Kidney (tissue), 14 donors: ENCODE data around the gene CALN1. TPM values are rescaled to one million over a fixed set of nuclear protein-coding genes. Genes with fewer than 3 reads are reported as not detected.

Experiments
- DNase-seq, 5 donors: peaks; one replicate each; pipeline ENCODE4 v3.0.0-alpha.2; 2013 to 2020
- FAIRE-seq: peaks from 2 replicates; lab custom pipeline; 2012; peaks lifted over from hg19 to GRCh38; lab: Jason Lieb, UNC
- H3K27ac ChIP-seq, 2 donors: one replicate each; pipeline ENCODE4 v1.7.0; 2013; ENCODE audit warnings: low read depth in 2 of 2, low read length in 2 of 2, inconsistent platforms in 1 of 2
- H3K27me3 ChIP-seq: one replicate; pipeline ENCODE4 v1.7.1; 2013; ENCODE audit warnings: low read length, inconsistent platforms; ENCODE audit not compliant: control insufficient read depth, insufficient read depth
- H3K36me3 ChIP-seq, 3 donors: one replicate each; pipeline versions ENCODE4 v1.7.0 to v1.7.1; 2013; ENCODE audit warnings: low read length in 3 of 3, control low read depth in 1 of 3, inconsistent platforms in 1 of 3; ENCODE audit not compliant: insufficient read depth in 3 of 3, control insufficient read depth in 2 of 3
- H3K4me1 ChIP-seq, 3 donors: one replicate each; pipeline versions ENCODE4 v1.7.0 to v1.7.1; 2013; ENCODE audit warnings: low read length in 3 of 3, inconsistent platforms in 1 of 3, low read depth in 1 of 3; ENCODE audit not compliant: control insufficient read depth in 2 of 3, insufficient read depth in 2 of 3
- H3K4me3 ChIP-seq, 3 donors: one replicate each; pipeline versions ENCODE4 v1.7.0 to v1.8.1; 2013; ENCODE audit warnings: low read length in 3 of 3, control low read depth in 1 of 3, inconsistent platforms in 1 of 3
- H3K9ac ChIP-seq, 3 donors: one replicate each; pipeline versions ENCODE4 v1.7.0 to v1.7.1; 2013; ENCODE audit warnings: low read length in 3 of 3, control low read depth in 1 of 3, inconsistent platforms in 1 of 3
- H3K9me3 ChIP-seq, 3 donors: one replicate each; pipeline versions ENCODE4 v1.7.0 to v1.7.1; 2013; ENCODE audit warnings: low read length in 3 of 3, control low read depth in 1 of 3, inconsistent platforms in 1 of 3; ENCODE audit not compliant: control insufficient read depth in 2 of 3, insufficient read depth in 1 of 3
- intact Hi-C: fragments of 100-400 bp; cut with DNase I; formaldehyde crosslinking; loops from one replicate; pipeline ENCODE4 v1.11.1; 2022
- polyA plus RNA-seq: library from polyadenylated mRNA; stranded (reverse); fragments of 350-450 nt; fragmentation: Illumina TruSeq; extraction: RNeasy Lipid Tissue Mini Kit (QIAGEN cat#74804); gene quantifications from one replicate; pipeline ENCODE4 v1.2.3, GENCODE V29; 2014; ENCODE audit warnings: low read depth, low replicate concordance; ENCODE audit not compliant: insufficient read depth
- total RNA-seq: library from RNA; stranded (reverse); fragmentation: NEBNext Ultra II Directional; extraction: Animal tissue kit (Norgen Biotek cat#: 25700); gene quantifications from one replicate; pipeline ENCODE4 v1.2.1, GENCODE V29; 2021
- TF ChIP-seq, protein P1 (sequence below): IDR thresholded peaks from 3 replicates; pipeline ENCODE4 v1.5.1; 2012; ENCODE audit warnings: mild to moderate bottlenecking, moderate library complexity, borderline replicate concordance; ENCODE audit not compliant: insufficient read depth; ENCODE audit errors: extremely low read depth
- donor health status: control.
- donor health status: control.
- donor health status: control.
- donor health status: control.
- donor health status: control.
- donor health status: DM: yes; HTN: yes; CAD: no.
- donor health status: Normal renal cell carcinoma (clear cell type).

The CALN1 gene
- total and polyA plus RNA-seq, 2 donors from 2014 or later, result not detected

- H3K9ac ChIP-seq, result no peak overlapping the region
- no peak overlapping the region for H3K4me3 ChIP-seq
- TF ChIP-seq, protein P1, sequence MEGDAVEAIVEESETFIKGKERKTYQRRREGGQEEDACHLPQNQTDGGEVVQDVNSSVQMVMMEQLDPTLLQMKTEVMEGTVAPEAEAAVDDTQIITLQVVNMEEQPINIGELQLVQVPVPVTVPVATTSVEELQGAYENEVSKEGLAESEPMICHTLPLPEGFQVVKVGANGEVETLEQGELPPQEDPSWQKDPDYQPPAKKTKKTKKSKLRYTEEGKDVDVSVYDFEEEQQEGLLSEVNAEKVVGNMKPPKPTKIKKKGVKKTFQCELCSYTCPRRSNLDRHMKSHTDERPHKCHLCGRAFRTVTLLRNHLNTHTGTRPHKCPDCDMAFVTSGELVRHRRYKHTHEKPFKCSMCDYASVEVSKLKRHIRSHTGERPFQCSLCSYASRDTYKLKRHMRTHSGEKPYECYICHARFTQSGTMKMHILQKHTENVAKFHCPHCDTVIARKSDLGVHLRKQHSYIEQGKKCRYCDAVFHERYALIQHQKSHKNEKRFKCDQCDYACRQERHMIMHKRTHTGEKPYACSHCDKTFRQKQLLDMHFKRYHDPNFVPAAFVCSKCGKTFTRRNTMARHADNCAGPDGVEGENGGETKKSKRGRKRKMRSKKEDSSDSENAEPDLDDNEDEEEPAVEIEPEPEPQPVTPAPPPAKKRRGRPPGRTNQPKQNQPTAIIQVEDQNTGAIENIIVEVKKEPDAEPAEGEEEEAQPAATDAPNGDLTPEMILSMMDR, result no peak
- H3K9me3 ChIP-seq, result peaks cover 0 to 5% (median 3%) of the 10 kb centered on the region in 3 donors
- FAIRE-seq (no peak), DNase-seq (peak in 2 of 5 donors; percentile 35 to 37)
- H3K27ac ChIP-seq, result no peak overlapping the region
- H3K27me3 ChIP-seq, result peaks cover 9% of the 10 kb centered on the region
- H3K36me3 ChIP-seq, result no peaks in the 10 kb centered on the region
- no peaks in the 10 kb centered on the region for H3K4me1 ChIP-seq
- intact Hi-C loops, result no loop called here
Measured at GRCh38 chr7:72336382-72336631, 75.8 kb downstream of the CALN1 start.

GRCh38 chr7:72335561-72336381 is 76.4 kb downstream of the CALN1 start:
- H3K27ac ChIP-seq, result no peak overlapping the region
- DNase-seq (peak in 4 of 5 donors; percentile 5 to 52 (median 30)), FAIRE-seq (no peak)
- peaks cover 0 to 5% (median 3%) of the 10 kb centered on the region in 3 donors for H3K9me3 ChIP-seq
- no peaks in the 10 kb centered on the region for H3K4me1 ChIP-seq
- H3K4me3 ChIP-seq, result no peak overlapping the region
- intact Hi-C loops, result no loop called here
- H3K9ac ChIP-seq, result no peak overlapping the region
- H3K27me3 ChIP-seq, result peaks cover 9% of the 10 kb centered on the region
- H3K36me3 ChIP-seq, result no peaks in the 10 kb centered on the region
- TF ChIP-seq, protein P1, result no peak

DNA sequence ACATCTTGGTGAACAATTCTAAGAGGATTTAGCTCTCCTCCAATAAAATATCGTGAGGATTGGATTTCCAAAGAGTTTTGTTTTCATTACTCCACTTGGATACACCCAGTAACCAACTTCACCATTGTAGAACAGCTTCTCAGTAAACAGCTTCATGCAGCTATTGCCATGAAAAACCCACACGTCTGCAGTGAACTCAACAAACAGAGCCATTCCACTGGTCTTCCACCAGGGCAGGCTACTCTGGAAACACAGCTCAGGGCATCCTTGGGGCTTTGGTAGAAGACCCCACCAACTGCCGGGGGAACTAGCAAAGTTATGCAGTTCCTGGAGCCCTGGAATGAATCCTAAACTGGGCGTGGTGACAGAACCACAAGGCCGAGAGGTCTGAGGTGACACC is 77.4 kb downstream of the CALN1 start:
- intact Hi-C loops, result no loop called here
- Histone ChIP-seq H3K36me3 (no peaks in the 10 kb centered on the region), H3K9me3 (peaks cover 0 to 5% (median 0%) of the 10 kb centered on the region in 3 donors), H3K27me3 (peaks cover 9% of the 10 kb centered on the region), H3K4me3 (no peak overlapping the region), H3K9ac (no peak overlapping the region), H3K4me1 (no peaks in the 10 kb centered on the region), H3K27ac (no peak overlapping the region)
- TF ChIP-seq, protein P1, result no peak
- DNase-seq, result peak in 1 of 5 donors; percentile 6
- no peak for FAIRE-seq
